Tibial nerve (tissue), 4 donors: ENCODE measurements around the gene C4orf51. TPM values are rescaled to one million over a fixed set of nuclear protein-coding genes. Genes with fewer than 3 reads are reported as not detected.
"Not testable (repeated sequence)": the region's sequence is repeated elsewhere in the genome, so short reads cannot be mapped to it uniquely, and the experiment has no call there.

Experiments
- DNase-seq, 2 donors: peaks; one replicate each; pipeline ENCODE4 v3.0.0-alpha.2; 2019; ENCODE audit warnings: low spot score in 2 of 2
- H3K27ac ChIP-seq, 4 donors: fragments of 200-600 bp; sonication (generic) in 3 of 4; one replicate each; pipeline ENCODE4 v1.5.1; 2017 to 2019; ENCODE audit warnings: mild to moderate bottlenecking in 1 of 4
- H3K27me3 ChIP-seq, 2 donors: fragments of 200-600 bp; sonication (generic) in 1 of 2; one replicate each; pipeline versions ENCODE4 v1.5.1 to v1.6.0; 2017 to 2019
- H3K36me3 ChIP-seq, 3 donors: fragments of 200-600 bp; sonication (generic); one replicate each; pipeline ENCODE4 v1.5.1; 2018 to 2019
- H3K4me1 ChIP-seq, 4 donors: fragments of 200-600 bp; sonication (generic) in 3 of 4; one replicate each; pipeline ENCODE4 v1.5.1; 2017 to 2019
- H3K4me3 ChIP-seq, 4 donors: fragments of 200-600 bp; sonication (generic) in 3 of 4; one replicate each; pipeline ENCODE4 v1.5.1; 2017 to 2019; ENCODE audit warnings: mild to moderate bottlenecking in 1 of 4, moderate library complexity in 1 of 4
- H3K9me3 ChIP-seq, 4 donors: fragments of 200-600 bp; sonication (generic) in 3 of 4; one replicate each; pipeline ENCODE4 v1.5.1; 2017 to 2019
- CTCF ChIP-seq, 5 experiments: fragments of 200-600 bp in 3 of 5; fragments of 450-650 bp in 2 of 5; sonication (generic) in 3 of 5; IDR thresholded peaks; one replicate each; pipeline ENCODE4 v1.5.1; 2016 to 2019; ENCODE audit warnings: antibody characterized with exemption in 5 of 5, mild to moderate bottlenecking in 3 of 5, moderate library complexity in 2 of 5
- EP300 ChIP-seq, 2 donors: sonication (generic); formaldehyde crosslinking; IDR thresholded peaks; one replicate each; pipeline ENCODE4 v1.6.1; 2017; ENCODE audit warnings: antibody characterized with exemption in 2 of 2, mild to moderate bottlenecking in 1 of 2
- POLR2A ChIP-seq, 2 donors: fragments of 450-650 bp; IDR thresholded peaks; one replicate each; pipeline ENCODE4 v1.6.1; 2017; ENCODE audit warnings: antibody characterized with exemption in 2 of 2, mild to moderate bottlenecking in 2 of 2, moderate library complexity in 2 of 2
- WGBS, 2 donors: methylation state at CpG; one replicate each; pipeline ENCODE4 v1.1.5; 2018; 5-methylcytosine and 5-hydroxymethylcytosine counted together
- total RNA-seq, 4 donors: library from RNA; depleted of rRNA; stranded (reverse); fragments of >200 nt; gene quantifications; one replicate each; pipeline ENCODE4 v1.1.0, GENCODE V29; 2016

The C4orf51 gene
- total RNA-seq, result not detected

DNA sequence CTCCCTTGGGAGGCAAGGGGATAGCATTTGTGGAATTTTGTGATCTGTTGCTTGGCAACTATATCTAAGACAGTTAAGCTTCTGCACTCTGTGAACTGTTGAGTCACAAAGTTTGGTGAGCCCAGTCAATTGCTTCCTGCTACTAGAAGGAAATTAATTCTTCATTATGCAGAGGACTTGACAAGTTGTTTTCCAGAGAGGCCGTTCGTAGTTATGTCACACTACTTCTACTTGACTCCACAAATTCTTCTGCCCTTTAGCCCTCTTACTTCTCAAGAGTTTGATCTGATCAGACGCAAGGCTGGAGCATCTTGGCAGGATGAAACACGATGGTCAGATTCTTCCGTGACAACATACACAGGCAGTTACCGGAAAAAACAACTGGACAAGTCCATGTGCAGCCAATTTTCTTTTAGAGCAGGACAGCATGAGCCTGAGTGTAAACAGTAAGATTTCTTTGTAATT, at the start of gene C4orf51:
Gene C4orf51 (plus strand): TSS at position 156 of the 465 bp plus-strand sequence. CDS start 58 bp downstream, at position 214.
- Histone ChIP-seq H3K4me3 (no peak within 1 kb of the TSS), H3K36me3 (no peaks in the 10 kb centered on the region), H3K4me1 (peaks cover 0 to 12% (median 0%) of the 10 kb centered on the region in 4 donors), H3K27me3 (no peaks in the 10 kb centered on the region), H3K27ac (no peak within 1 kb of the TSS), H3K9me3 (peaks cover 0 to 24% (median 0%) of the 10 kb centered on the region in 4 donors)
- TF ChIP-seq POLR2A (IDR thresholded peaks at IDR 0.05), result no peak
- no peak for TF ChIP-seq CTCF (IDR thresholded peaks at IDR 0.05)
- no peak for TF ChIP-seq EP300 (IDR thresholded peaks at IDR 0.05)
- 42 to 51% methylated on average over 6 of the region's 6 CpGs for WGBS, 2 donors
- no peak for DNase-seq

DNA sequence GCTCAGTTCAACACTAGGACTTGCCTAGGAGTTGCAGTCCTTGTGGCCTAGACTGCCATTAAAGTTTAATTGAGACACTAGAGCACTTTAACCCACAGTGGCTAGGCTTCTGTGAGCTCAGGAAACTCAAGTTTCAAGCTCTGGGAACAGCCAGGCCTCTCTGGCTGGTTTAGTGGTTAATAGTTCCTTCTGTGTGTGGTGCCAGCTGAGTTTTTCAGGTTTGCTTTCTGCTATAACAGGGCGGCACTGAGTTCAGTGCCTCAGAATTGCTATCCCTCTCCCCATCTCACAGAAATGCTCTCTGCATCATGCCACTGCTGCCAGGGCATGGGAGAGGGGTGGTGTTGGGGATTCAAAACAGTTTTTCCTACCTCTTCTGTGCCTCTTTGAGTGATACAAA, 44.8 kb upstream of the C4orf51 start:
- TF ChIP-seq CTCF (IDR thresholded peaks at IDR 0.05), result no peak
- TF ChIP-seq POLR2A (IDR thresholded peaks at IDR 0.05), result no peak
- no peak for TF ChIP-seq EP300 (IDR thresholded peaks at IDR 0.05)
- no peak for DNase-seq
- Histone ChIP-seq H3K27ac (no peak overlapping the region), H3K4me1 (no peaks in the 10 kb centered on the region), H3K9me3 (no peaks in the 10 kb centered on the region), H3K4me3 (no peak overlapping the region), H3K36me3 (peaks cover 0 to 34% (median 0%) of the 10 kb centered on the region in 3 donors), H3K27me3 (no peaks in the 10 kb centered on the region)
- WGBS, 2 donors, result 91 to 100% methylated on average over 1 of the region's 1 CpG

DNA sequence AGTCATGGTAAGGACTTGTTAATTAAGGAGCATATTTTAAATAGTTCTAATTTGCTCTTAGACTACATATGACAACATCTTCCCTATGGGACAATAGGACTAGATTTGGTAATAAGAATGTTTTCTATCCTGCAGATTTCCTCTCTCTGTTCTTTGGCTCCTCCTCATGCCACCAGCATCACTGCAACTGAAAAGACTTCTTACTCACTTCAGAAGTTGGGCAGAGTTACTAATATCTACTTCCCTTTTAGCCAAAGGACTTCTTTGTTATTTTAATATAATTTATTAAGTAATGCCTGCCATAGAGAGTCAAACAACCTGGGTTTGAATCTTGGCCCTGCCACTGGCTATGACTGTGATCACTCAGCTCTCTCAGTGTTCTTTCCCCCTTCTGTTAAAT, 44.3 kb upstream of the C4orf51 start:
- no peaks in the 10 kb centered on the region for H3K9me3 ChIP-seq
- no peak for DNase-seq
- H3K4me1 ChIP-seq, result no peaks in the 10 kb centered on the region
- no peak overlapping the region for H3K27ac ChIP-seq
- H3K27me3 ChIP-seq, result no peaks in the 10 kb centered on the region
- peaks cover 0 to 35% (median 0%) of the 10 kb centered on the region in 3 donors for H3K36me3 ChIP-seq
- H3K4me3 ChIP-seq, result no peak overlapping the region
- TF ChIP-seq CTCF (IDR thresholded peaks at IDR 0.05) (no peak), EP300 (IDR thresholded peaks at IDR 0.05) (no peak), POLR2A (IDR thresholded peaks at IDR 0.05) (no peak)

- Histone ChIP-seq H3K4me3 (no peak overlapping the region), H3K4me1 (no peaks in the 10 kb centered on the region), H3K36me3 (peaks cover 0 to 16% (median 0%) of the 10 kb centered on the region in 3 donors), H3K27me3 (no peaks in the 10 kb centered on the region), H3K27ac (no peak overlapping the region), H3K9me3 (no peaks in the 10 kb centered on the region)
- DNase-seq, result no peak
- TF ChIP-seq POLR2A (IDR thresholded peaks at IDR 0.05) (no peak), CTCF (IDR thresholded peaks at IDR 0.05) (no peak), EP300 (IDR thresholded peaks at IDR 0.05) (no peak)
- 71 to 83% methylated on average over 6 of the region's 6 CpGs for WGBS, 2 donors
These were observed 40.7 kb upstream of the C4orf51 start for GRCh38 chr4:145639186-145639698.

GRCh38 chr4:145640236-145640635, 39.7 kb upstream of the C4orf51 start:
- H3K9me3 ChIP-seq, DNase-seq, H3K4me1 ChIP-seq, H3K27ac ChIP-seq, H3K4me3 ChIP-seq, H3K27me3 ChIP-seq: not testable (repeated sequence)
- H3K36me3 ChIP-seq, result peaks cover 0 to 11% (median 0%) of the 10 kb centered on the region in 3 donors
- WGBS, 2 donors, result 47 to 48% methylated on average over 2 of the region's 2 CpGs

GRCh38 chr4:145643295-145643694, 36.7 kb upstream of the C4orf51 start:
- WGBS, 2 donors, result 76 to 80% methylated on average over 1 of the region's 1 CpG
- H3K4me3 ChIP-seq, result no peak overlapping the region
- H3K27me3 ChIP-seq, result no peaks in the 10 kb centered on the region
- H3K27ac ChIP-seq, result no peak overlapping the region
- no peaks in the 10 kb centered on the region for H3K9me3 ChIP-seq
- no peak for DNase-seq
- TF ChIP-seq EP300 (IDR thresholded peaks at IDR 0.05), result no peak
- TF ChIP-seq CTCF (IDR thresholded peaks at IDR 0.05), result no peak
- TF ChIP-seq POLR2A (IDR thresholded peaks at IDR 0.05), result no peak
- H3K36me3 ChIP-seq, result peaks cover 0 to 27% (median 0%) of the 10 kb centered on the region in 3 donors
- H3K4me1 ChIP-seq, result no peaks in the 10 kb centered on the region
